WTC11 (cell line): ENCODE data around the gene RUNX1. TPM values are rescaled to one million over a fixed set of nuclear protein-coding genes. Genes with fewer than 3 reads are reported as not detected.

Experiments
- ATAC-seq: fragments of 200-7000 bp; cut with Tn5 transposase; 2 replicates; pipeline ENCODE4 v1.10.0; 2021; ENCODE audit warnings: mild to moderate bottlenecking, moderate library complexity
- CTCF ChIA-PET: fragments of 300-600 bp; sonication (Branson Sonifier 250); formaldehyde crosslinking; loops from one replicate; lab custom pipeline; 2021; ENCODE audit warnings: antibody characterized with exemption; lab: Charles Lee
- POLR2A ChIA-PET: fragments of 350-600 bp; sonication (Branson Sonifier 250); formaldehyde crosslinking; loops from one replicate; lab custom pipeline; 2021; ENCODE audit warnings: antibody characterized with exemption; lab: Charles Lee
- DNase-seq: peaks from one replicate; pipeline ENCODE4 v3.0.0; 2021; ENCODE audit warnings: low spot score
- H3K27ac Mint-ChIP-seq: 2 replicates; pipeline ENCODE4 v1.8.0; 2021; ENCODE audit warnings: mixed read lengths
- H3K27me3 Mint-ChIP-seq: 2 replicates; pipeline ENCODE4 v1.8.0; 2021; ENCODE audit warnings: low read depth, mild to moderate bottlenecking, moderate library complexity, mixed read lengths
- H3K36me3 Mint-ChIP-seq: 2 replicates; pipeline ENCODE4 v1.8.0; 2021; ENCODE audit warnings: mixed read lengths
- H3K4me1 Mint-ChIP-seq: 2 replicates; pipeline ENCODE4 v1.8.0; 2022; ENCODE audit warnings: mixed read lengths
- H3K4me3 Mint-ChIP-seq: 2 replicates; pipeline ENCODE4 v1.8.0; 2021; ENCODE audit warnings: mild to moderate bottlenecking, moderate library complexity, mixed read lengths
- H3K9me3 Mint-ChIP-seq: 2 replicates; pipeline ENCODE4 v1.8.0; 2021; ENCODE audit warnings: mixed read lengths
- CREB1 ChIP-seq: sonication (generic); formaldehyde crosslinking; IDR thresholded peaks from 2 replicates; pipeline ENCODE4 v1.8.0; 2023; ENCODE audit warnings: mild to moderate bottlenecking, missing genetic modification reagents
- CREM ChIP-seq: sonication (generic); formaldehyde crosslinking; IDR thresholded peaks from 2 replicates; pipeline ENCODE4 v1.8.1; 2022; ENCODE audit warnings: mild to moderate bottlenecking, missing genetic modification reagents, moderate library complexity
- ETV6 ChIP-seq: sonication (generic); formaldehyde crosslinking; IDR thresholded peaks from 2 replicates; pipeline ENCODE4 v1.8.1; 2022; ENCODE audit warnings: mild to moderate bottlenecking, missing genetic modification reagents
- GRHL2 ChIP-seq: fragments of 250-450 bp; sonication (Bioruptor Pico); IDR thresholded peaks from 2 replicates; pipeline ENCODE4 v1.8.0; 2022; ENCODE audit warnings: mild to moderate bottlenecking, moderate library complexity; ENCODE audit not compliant: insufficient replicate concordance, severe bottlenecking
- HMGA2 ChIP-seq: fragments of 250-450 bp; sonication (Bioruptor Pico); IDR thresholded peaks from 2 replicates; pipeline ENCODE4 v1.4.0; 2021; ENCODE audit warnings: mild to moderate bottlenecking, moderate library complexity
- JAZF1 ChIP-seq: fragments of 250-450 bp; sonication (Bioruptor Pico); IDR thresholded peaks from 2 replicates; pipeline ENCODE4 v1.9.0; 2021; ENCODE audit warnings: moderate library complexity, mild to moderate bottlenecking, inconsistent platforms
- JUN ChIP-seq: sonication (generic); formaldehyde crosslinking; IDR thresholded peaks from 2 replicates; pipeline ENCODE4 v1.8.0; 2023; ENCODE audit warnings: mild to moderate bottlenecking, missing genetic modification reagents
- NFATC4 ChIP-seq: fragments of 250-450 bp; sonication (Bioruptor Pico); IDR thresholded peaks from 2 replicates; pipeline ENCODE4 v1.9.0; 2021; ENCODE audit warnings: mild to moderate bottlenecking
- NR2C2 ChIP-seq: sonication (generic); formaldehyde crosslinking; IDR thresholded peaks from 2 replicates; pipeline ENCODE4 v1.8.0; 2022; ENCODE audit warnings: mild to moderate bottlenecking, missing genetic modification reagents
- NR3C1 ChIP-seq: sonication (generic); formaldehyde crosslinking; conservative IDR thresholded peaks from 2 replicates; pipeline ENCODE4 v1.8.1; 2023; ENCODE audit warnings: low read depth, mild to moderate bottlenecking, missing genetic modification reagents
- SOX15 ChIP-seq: fragments of 250-450 bp; sonication (Bioruptor Pico); IDR thresholded peaks from 2 replicates; pipeline ENCODE4 v1.9.0; 2021; ENCODE audit warnings: mild to moderate bottlenecking
- ZBTB21 ChIP-seq: sonication (generic); formaldehyde crosslinking; IDR thresholded peaks from 2 replicates; pipeline ENCODE4 v1.8.1; 2023; ENCODE audit warnings: mild to moderate bottlenecking, missing genetic modification reagents, borderline replicate concordance
- ZNF232 ChIP-seq: sonication (generic); formaldehyde crosslinking; IDR thresholded peaks from 2 replicates; pipeline ENCODE4 v1.8.0; 2022; ENCODE audit warnings: mild to moderate bottlenecking, missing genetic modification reagents
- total RNA-seq: library from RNA; stranded (reverse); gene quantifications from 3 replicates; pipeline ENCODE4 v1.2.3, GENCODE V29; 2021
- TF ChIP-seq, protein P1 (sequence below): sonication (generic); formaldehyde crosslinking; IDR thresholded peaks from 2 replicates; pipeline ENCODE4 v1.8.1; 2023; ENCODE audit warnings: mild to moderate bottlenecking, moderate library complexity, missing genetic modification reagents
- TF ChIP-seq, protein P2 (sequence below): sonication (generic); formaldehyde crosslinking; IDR thresholded peaks from 2 replicates; pipeline ENCODE4 v1.8.1; 2022; ENCODE audit warnings: mild to moderate bottlenecking, missing genetic modification reagents, moderate library complexity, borderline replicate concordance
- TF ChIP-seq, protein P3 (sequence below): sonication (generic); formaldehyde crosslinking; IDR thresholded peaks from 2 replicates; pipeline ENCODE4 v1.8.1; 2023; ENCODE audit warnings: mild to moderate bottlenecking, missing genetic modification reagents
- TF ChIP-seq, protein P4 (sequence below): sonication (generic); formaldehyde crosslinking; IDR thresholded peaks from 2 replicates; pipeline ENCODE4 v1.8.1; 2022; ENCODE audit warnings: mild to moderate bottlenecking, moderate library complexity, missing genetic modification reagents
- TF ChIP-seq, protein P5 (sequence below): sonication (generic); formaldehyde crosslinking; IDR thresholded peaks from 2 replicates; pipeline ENCODE4 v1.8.1; 2023; ENCODE audit warnings: mild to moderate bottlenecking, missing genetic modification reagents
- TF ChIP-seq, protein P6 (sequence below): sonication (generic); formaldehyde crosslinking; conservative IDR thresholded peaks from 2 replicates; pipeline ENCODE4 v1.8.1; 2022; ENCODE audit warnings: mild to moderate bottlenecking, missing genetic modification reagents

RUNX1 gene
- total RNA-seq, 1 experiment from 2014 or later: 2.2 TPM

DNA sequence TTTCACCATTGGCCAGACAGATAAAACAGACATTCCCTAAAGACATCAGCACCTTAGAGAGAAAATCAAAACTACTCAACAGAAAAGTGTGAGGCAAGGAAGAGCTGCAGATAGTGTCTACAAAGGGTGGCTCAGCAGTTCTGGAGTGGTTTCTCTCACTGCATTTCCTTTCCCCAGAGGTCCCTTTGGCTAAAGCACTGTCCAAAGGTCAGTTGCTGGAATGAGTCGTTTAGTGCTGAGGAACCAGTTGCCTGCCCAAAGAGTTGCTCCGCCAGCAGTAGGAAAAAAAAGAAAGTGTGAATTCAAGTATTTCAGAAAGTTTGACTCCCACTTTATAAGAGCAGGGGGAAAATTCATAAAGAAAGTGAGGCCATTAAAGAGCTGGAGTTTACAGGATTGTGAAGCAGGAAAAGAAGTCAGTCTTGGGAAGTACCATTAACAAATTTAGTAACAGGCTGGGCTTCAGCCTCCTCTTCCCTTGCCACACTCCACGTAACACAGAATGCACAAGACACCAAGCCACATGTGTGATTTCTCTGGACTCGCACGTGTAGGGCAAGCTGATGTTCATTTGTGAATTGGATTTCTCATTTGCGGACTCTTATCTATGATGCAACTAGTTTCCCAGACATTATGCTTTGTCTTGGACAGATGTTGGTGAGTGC, 122.2 kb downstream of the RUNX1 start (continued):
- TF ChIP-seq, protein P1, sequence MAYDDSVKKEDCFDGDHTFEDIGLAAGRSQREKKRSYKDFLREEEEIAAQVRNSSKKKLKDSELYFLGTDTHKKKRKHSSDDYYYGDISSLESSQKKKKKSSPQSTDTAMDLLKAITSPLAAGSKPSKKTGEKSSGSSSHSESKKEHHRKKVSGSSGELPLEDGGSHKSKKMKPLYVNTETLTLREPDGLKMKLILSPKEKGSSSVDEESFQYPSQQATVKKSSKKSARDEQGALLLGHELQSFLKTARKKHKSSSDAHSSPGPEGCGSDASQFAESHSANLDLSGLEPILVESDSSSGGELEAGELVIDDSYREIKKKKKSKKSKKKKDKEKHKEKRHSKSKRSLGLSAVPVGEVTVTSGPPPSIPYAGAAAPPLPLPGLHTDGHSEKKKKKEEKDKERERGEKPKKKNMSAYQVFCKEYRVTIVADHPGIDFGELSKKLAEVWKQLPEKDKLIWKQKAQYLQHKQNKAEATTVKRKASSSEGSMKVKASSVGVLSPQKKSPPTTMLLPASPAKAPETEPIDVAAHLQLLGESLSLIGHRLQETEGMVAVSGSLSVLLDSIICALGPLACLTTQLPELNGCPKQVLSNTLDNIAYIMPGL: no peak
- TF ChIP-seq ZBTB21 (CRISPR knock-in tag) (no peak), ETV6 (CRISPR knock-in tag) (no peak), NR3C1 (CRISPR knock-in tag) (no peak)

DNA sequence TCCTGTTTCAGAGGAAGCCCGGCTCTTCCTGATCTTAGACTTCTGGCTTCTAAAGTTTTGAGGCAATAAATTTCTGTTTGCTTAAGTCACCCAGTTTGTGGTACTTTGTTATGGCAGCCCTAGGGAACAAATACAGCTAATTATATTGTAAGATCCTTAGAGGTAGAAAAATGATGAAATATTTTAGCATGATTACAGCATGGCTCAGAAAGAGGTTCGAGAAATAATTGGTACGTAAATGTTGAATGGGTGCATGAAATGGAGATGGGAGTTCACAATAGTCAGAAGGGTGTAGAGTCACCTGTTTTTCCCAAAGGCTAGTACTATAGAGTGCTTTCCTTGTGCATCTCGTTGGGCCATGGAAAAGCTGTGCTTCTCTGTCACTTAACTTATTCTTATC, 123.5 kb downstream of the RUNX1 start:
- peaks cover 4% of the 10 kb centered on the region; the same call in 1 of the 2 replicates for H3K4me1 Mint-ChIP-seq
- DNase-seq: no peak
- no peak overlapping the region for H3K27ac Mint-ChIP-seq
- peaks cover 4% of the 10 kb centered on the region; the same call in 1 of the 2 replicates for H3K9me3 Mint-ChIP-seq
- H3K36me3 Mint-ChIP-seq: no peaks in the 10 kb centered on the region
- no peak overlapping the region for H3K4me3 Mint-ChIP-seq
- no peak for ATAC-seq
- POLR2A ChIA-PET: no interaction called here
- CTCF ChIA-PET: no interaction called here
- TF ChIP-seq JAZF1 (CRISPR knock-in tag): no peak
- no peak for TF ChIP-seq JUN (CRISPR knock-in tag)
- TF ChIP-seq, protein P2, sequence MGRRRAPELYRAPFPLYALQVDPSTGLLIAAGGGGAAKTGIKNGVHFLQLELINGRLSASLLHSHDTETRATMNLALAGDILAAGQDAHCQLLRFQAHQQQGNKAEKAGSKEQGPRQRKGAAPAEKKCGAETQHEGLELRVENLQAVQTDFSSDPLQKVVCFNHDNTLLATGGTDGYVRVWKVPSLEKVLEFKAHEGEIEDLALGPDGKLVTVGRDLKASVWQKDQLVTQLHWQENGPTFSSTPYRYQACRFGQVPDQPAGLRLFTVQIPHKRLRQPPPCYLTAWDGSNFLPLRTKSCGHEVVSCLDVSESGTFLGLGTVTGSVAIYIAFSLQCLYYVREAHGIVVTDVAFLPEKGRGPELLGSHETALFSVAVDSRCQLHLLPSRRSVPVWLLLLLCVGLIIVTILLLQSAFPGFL (CRISPR knock-in tag): no peak
- no peak for TF ChIP-seq NFATC4 (CRISPR knock-in tag)
- no peak for TF ChIP-seq CREB1
- TF ChIP-seq, protein P3, sequence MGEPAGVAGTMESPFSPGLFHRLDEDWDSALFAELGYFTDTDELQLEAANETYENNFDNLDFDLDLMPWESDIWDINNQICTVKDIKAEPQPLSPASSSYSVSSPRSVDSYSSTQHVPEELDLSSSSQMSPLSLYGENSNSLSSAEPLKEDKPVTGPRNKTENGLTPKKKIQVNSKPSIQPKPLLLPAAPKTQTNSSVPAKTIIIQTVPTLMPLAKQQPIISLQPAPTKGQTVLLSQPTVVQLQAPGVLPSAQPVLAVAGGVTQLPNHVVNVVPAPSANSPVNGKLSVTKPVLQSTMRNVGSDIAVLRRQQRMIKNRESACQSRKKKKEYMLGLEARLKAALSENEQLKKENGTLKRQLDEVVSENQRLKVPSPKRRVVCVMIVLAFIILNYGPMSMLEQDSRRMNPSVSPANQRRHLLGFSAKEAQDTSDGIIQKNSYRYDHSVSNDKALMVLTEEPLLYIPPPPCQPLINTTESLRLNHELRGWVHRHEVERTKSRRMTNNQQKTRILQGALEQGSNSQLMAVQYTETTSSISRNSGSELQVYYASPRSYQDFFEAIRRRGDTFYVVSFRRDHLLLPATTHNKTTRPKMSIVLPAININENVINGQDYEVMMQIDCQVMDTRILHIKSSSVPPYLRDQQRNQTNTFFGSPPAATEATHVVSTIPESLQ (CRISPR knock-in tag): no peak
- TF ChIP-seq, protein P4, sequence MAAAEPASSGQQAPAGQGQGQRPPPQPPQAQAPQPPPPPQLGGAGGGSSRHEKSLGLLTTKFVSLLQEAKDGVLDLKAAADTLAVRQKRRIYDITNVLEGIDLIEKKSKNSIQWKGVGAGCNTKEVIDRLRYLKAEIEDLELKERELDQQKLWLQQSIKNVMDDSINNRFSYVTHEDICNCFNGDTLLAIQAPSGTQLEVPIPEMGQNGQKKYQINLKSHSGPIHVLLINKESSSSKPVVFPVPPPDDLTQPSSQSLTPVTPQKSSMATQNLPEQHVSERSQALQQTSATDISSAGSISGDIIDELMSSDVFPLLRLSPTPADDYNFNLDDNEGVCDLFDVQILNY: no peak
- no peak for TF ChIP-seq CREM (CRISPR knock-in tag)
- TF ChIP-seq GRHL2 (CRISPR knock-in tag): no peak
- no peak for TF ChIP-seq SOX15 (CRISPR knock-in tag)
- no peak for TF ChIP-seq ZNF232 (CRISPR knock-in tag)
- TF ChIP-seq, protein P5, sequence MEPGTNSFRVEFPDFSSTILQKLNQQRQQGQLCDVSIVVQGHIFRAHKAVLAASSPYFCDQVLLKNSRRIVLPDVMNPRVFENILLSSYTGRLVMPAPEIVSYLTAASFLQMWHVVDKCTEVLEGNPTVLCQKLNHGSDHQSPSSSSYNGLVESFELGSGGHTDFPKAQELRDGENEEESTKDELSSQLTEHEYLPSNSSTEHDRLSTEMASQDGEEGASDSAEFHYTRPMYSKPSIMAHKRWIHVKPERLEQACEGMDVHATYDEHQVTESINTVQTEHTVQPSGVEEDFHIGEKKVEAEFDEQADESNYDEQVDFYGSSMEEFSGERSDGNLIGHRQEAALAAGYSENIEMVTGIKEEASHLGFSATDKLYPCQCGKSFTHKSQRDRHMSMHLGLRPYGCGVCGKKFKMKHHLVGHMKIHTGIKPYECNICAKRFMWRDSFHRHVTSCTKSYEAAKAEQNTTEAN (CRISPR knock-in tag): no peak
- no peak for TF ChIP-seq NR2C2 (CRISPR knock-in tag)
- TF ChIP-seq HMGA2 (CRISPR knock-in tag): no peak
- TF ChIP-seq, protein P6, sequence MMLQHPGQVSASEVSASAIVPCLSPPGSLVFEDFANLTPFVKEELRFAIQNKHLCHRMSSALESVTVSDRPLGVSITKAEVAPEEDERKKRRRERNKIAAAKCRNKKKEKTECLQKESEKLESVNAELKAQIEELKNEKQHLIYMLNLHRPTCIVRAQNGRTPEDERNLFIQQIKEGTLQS (CRISPR knock-in tag): no peak
- H3K27me3 Mint-ChIP-seq: no peaks in the 10 kb centered on the region
